NOMO-1 treated with dmso at 0.1 percent for 144 hours (cell line): ENCODE measurements around the gene TNFRSF21.
"Not testable (repeated sequence)": the region's sequence is repeated elsewhere in the genome, so short reads cannot be mapped to it uniquely, and the experiment has no call there.

Source experiments
- DNase-seq: peaks from one replicate; lab custom pipeline; 2025; ENCODE audit not compliant: unreplicated experiment; lab: John Stamatoyannopoulos, UW

The TNFRSF21 gene

DNA sequence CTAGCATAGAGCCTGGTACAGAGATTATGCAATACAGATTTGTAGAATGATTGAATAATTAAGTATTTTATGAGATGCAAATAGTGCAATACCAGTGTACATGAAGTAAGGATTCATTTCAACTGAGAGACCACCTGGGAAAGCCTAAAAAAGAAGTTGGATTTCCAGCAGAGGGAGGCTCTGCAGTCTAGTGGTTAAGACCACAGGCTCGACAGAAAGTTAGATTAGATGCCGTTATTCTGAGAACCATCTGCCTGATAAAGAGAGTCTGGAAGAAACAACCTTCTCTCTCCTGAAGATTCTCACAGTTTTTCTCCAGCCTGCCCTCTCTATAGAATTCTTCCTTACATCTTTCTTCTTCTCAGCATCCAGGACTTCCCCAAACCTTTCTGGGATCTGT lies 13.6 kb upstream of the TNFRSF21 start:
- DNase-seq: no peak

DNA sequence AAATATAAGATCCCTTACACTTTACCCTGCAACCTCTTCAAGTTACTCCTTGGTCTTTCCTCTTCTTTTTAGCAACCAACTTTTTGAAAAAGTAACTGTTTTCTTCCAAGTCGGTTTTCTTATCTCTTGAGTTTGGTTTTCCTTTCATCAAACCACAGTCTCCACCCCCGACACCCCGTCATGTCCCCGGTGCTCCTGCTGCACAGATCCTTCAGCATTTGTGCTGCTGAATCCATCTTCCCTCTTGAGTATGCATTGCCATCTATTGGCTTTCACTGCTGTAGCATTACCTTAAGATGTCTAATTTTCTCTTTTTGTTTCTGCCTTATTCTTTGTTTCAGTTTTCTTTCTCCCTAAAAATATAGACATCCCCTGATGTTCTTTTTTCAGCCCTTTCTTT lies 11.9 kb upstream of the TNFRSF21 start:
- DNase-seq: no peak

DNA sequence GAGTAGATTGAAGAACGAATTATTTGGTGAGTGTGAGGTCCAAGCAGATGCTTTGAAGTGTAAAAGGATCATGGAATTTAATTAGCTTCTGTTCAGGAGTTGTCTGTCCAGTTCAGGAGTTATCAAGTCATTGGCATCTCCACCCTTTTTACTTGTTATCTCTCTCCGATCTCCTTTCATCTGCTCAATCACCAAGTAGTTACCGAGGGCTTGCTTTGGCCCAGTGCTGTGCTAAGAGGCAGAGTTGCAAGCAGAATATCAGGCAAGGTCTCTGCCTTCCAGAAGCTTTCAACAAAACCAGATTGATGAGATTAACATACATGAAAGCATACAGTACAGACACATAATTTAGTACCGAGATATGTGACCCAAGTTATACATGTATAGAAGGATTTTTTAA lies 10.2 kb upstream of the TNFRSF21 start:
- no peak for DNase-seq

DNA sequence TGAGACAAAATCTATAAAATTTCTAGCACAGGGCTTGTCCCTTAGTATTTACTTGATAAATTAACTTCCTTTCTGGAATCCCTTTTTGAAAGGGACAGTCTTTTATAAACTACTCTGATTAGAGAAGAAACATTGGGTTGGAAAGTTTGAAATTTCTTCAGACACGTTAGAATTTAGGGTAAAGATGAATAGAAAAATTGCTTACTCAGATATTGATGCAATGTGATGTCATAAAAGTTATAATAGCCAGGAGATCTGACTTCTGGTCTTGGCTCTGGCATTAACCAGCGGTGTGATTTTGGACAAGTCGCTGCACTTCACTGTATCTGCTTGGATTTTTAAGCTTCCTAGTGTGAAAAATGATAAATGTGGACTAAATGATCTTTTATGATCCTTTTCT lies 9.7 kb upstream of the TNFRSF21 start:
- DNase-seq: no peak

DNA sequence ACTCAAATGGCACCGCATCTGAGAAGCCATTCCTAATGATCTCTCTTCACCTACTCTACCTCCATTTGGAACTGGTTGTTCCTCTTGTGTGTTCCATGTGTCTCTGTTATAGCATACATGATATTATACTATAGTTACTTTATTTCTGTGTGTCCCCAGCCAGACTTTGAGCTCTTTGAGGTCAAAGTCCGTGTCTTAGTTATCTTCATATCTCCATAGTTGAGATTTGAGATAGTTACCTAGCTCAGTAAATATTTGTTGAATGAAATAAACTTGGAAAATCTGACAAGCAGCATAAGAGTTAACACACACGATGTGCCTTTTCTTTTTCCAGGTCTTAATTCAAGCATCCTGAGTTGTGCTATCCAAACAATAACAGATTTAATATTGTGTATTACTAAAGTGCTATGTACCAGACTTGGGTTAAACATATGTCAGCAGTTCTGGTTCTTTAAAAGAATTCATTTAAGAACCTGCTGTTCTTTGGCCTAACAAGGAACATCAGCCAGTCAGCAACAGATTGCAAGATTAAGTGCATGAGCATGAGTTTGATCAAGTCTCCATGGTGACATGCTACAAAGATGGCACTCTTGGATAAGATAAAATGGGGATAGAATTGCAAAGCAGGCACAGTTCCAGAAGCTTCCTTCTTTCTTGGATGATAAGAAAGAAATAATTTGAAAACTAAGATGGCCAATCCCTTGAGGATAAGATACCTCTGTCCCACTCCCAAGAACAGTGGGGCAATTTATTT lies 8.7 kb upstream of the TNFRSF21 start:
- no peak for DNase-seq

DNA sequence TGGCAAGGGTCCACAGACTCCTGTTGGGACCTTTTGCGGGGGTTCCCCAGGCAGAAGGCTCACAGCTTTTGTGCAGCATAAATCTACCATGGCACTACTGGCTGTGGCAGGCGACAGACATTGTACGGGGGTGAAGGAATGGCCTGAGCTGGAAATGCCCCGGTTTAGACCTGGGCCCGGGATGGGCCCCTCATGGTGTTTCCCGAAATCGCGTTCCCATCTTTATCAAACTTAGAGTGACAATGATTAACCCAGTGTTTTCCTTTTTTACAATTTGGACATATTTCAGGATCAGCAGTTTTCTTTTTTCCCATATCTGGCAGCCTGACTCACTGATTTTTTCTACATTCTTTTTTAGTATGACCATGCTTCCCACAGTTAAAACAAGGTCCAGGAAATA lies 5.5 kb upstream of the TNFRSF21 start:
- not testable (repeated sequence) for DNase-seq

DNA sequence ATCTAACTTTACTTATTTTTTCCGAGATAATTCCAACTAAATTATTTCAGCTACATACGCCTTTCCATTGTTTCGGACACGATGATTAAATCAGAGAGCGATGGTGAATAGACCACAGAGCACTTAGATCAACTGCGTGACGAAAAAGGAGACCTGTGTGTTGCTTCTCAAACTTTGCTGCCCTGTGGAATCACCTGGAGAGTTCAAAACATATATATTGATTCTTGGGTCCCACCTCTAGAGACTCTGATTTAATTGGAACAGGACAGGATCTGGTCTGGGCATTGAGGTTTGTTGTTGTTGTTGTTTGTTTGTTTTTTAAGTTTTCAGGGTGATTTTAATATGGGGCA lies 401 bp upstream of the TNFRSF21 start:
- no peak for DNase-seq

DNA sequence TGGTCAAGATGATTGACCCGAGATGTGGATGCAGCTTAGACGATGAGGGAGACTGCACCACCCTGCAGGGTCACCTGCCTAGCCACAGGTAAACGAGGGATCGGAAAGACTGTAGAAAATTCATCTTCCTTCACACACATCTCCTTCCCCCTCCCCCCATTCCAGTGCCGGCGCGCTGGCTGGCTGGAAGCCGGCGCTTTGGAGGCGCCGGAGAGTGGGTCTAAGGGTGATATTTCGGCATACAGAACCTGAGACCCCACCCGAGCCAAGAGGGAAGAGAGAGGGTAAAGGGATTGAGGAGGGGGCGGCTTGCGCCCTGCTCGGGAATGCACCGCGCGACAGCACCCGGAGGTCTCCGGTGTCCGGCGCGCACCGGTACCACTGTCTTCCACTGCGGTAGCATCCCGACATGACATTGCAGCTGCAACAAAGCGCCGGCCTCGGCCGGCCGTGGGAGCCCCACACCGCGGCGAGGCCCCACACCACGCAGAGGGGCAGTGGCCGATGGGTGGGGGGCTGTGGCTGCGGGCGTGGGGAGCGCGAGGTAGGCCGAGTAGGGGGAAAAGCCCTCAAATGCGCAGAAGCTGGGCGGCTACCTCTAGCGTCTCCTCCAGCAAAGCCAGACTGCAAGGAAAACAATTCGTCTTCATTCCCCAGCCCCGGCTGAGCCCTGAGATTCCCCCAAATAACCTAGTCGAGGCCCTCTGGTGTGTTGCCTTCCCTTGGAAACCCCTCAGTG lies 984 bp downstream of the TNFRSF21 start:
- DNase-seq: no peak

DNA sequence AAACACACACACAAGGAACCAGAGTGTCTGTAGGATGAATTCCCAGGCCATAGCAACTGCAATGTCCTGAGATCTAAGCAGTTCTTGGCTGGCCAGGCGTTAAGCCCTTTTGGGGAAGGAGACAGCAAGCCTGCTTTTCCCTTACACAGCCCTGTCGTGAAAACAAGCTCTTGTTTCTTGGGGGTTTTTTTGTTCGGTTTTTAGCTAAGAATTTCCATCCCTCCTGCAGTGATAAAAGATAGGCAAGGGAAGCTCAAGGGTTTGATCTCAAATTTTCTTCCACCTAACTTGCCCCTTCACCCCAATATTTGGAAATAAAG lies 1.5 kb downstream of the TNFRSF21 start:
- no peak for DNase-seq

DNA sequence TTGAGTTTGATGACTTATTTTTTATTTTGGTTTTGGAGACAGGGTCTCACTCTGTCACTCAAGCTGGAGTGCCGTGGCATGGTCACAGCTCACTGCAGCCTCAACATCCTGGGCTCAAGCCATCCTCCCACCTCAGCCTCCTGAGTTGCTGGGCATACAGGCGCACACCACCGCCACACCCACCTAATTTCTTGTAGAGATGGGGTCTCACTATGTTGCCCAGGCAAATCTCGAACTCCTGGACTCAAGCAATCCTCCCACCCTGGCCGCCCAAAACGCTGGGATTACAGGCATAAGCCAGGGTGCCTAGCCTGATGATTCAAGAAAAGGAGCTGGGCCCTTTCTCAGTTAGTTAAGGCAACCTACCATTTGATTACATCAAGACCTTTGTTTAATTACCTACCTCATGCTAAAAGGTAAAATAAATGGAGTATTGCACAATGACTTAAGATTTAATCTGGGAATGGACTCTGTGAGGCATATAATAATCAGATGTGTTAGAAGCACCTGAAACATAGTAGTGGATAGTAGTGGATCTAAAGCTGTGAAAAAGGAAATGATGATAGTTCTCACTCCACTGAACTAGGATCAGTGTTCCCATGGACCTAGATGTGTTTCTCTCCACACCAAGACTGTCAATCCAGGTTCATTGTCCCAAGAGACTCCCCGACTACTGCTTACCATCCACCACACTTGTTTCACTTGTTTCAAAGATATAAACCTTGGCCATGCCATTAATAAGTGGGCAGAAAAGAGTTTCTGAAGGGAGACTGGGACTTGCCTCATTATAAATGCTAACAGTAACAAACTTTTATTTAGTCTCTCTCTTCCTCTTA lies 2.1 kb downstream of the TNFRSF21 start:
- no peak for DNase-seq

DNA sequence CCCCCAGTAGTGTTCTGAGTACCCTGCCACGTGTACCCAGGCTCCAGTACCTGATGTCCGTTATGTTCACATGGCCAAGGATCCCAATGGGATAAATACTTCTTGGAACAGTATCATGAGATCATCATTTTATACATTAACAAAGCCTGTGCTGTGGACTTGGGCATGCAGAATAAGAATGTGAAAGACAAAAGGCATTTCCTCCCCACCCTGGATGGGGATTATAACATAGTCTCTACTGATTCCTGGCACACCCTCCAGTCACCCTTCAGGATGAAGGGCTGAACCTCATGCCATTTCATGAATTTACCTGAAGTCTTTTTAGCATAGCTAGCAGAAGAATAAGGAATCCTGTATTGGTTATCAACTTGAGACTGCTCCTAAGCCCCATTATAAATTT lies 2.8 kb downstream of the TNFRSF21 start:
- no peak for DNase-seq

DNA sequence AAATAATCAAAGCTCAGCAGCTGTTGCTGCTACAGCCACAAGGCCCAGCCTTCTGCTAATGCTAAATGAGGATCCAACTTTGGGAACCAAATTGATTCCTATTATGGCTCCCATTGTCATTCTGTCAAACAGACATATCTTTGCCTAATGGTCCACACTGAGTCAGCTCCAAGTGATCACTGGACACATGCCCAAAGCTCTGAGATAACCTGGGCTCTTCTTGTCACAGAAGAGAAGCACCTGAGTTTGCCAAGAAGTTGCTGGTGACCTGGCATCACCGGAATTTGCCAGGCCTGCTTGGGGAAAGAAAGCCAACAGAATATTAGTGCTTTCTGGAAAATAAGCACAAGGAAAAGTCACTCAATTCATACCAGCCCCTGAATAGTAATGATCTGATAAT lies 5.8 kb downstream of the TNFRSF21 start:
- DNase-seq: no peak

DNA sequence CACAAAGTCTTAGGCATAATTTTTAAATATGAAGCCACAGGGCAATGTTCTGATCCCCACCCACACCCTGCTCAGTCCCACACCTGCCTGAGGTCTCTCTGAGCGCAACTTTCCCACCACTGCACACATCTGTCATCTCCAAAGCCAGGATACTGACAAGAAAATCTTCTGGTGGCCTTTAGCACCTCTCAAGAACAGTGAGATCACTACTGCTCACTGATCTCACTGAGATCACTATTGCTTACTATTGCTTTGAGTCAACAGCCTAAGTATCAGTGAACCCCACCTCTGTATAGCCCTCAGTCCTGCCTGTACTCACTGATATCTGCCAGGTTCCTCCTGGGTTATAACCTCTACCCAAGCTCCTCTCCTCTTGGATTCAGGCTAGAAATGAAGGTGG lies 6.4 kb downstream of the TNFRSF21 start:
- no peak for DNase-seq

DNA sequence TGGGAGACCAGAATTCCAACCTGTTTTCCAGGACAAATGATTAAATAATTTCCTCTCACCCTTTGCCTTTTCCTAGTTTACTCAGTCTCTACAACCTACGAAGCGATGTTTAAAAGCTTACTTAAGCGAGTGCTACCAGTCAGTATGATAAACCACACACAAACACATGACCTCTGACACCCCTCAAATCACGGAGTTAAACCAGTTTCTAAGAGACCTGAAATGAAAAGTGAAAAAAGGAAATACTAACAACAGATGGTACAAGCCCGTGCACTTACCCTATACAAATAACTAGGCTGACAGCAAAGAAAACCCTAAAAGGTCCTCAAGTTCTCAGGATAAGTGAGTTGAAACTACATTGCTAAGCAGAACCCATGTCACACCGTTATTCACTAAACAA lies 7.7 kb downstream of the TNFRSF21 start:
- no peak for DNase-seq

DNA sequence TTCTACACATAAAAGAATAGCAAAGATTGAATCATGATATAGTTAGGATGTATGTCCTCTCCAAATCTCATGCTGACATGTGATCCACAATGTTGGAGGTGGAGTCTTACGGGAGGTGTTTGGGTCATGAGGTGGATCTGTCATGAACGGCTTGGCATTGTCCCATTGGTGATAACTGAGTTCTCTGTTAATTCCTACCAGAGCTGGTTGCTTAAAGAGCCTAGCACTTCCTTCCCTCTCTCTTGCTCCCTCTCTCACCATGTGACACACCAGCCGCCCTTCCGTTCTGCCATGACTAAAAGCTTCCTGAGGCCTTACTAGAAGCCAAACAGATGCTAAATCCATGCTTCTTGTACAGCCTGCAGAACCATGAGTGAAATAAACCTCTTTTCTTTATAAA lies 8.3 kb downstream of the TNFRSF21 start:
- DNase-seq: no peak

DNA sequence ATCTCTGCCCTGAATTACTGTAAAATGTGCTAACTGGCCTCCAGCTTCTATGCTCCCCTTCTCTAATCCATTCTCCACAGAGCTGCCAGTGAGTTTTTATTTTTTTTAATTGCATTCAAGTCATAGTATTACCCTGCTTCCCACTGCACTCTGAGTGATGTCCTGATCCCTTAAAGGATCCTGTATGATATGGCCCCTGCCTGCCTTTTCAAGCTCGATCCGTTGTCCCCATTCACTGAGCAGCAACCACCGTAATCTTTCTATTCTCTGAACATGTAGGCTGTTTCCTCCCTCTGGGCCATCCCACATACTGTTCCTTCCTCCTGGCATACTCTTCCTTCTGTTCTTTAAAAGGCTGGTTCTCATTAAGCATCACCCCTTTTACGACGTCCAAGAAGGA lies 9.3 kb downstream of the TNFRSF21 start:
- no peak for DNase-seq

DNA sequence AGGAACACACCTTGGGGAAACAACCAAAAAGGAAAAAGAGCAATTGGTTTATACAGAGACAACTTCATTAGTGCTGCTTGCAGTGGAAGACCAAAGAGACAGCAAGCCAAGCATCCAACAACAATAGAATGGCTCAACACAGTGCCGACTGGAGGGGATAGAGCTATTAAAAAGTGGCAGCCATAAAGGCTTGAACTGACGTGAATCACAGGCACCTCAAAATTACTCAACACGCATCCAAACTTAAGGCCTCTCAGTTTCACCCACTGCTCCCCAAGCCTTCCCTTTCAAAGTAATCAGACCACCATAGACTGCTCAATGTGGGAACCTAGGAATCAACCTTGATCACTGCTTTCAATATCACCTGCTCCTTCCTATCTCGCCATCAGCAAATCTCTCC lies 9.7 kb downstream of the TNFRSF21 start:
- DNase-seq: no peak

DNA sequence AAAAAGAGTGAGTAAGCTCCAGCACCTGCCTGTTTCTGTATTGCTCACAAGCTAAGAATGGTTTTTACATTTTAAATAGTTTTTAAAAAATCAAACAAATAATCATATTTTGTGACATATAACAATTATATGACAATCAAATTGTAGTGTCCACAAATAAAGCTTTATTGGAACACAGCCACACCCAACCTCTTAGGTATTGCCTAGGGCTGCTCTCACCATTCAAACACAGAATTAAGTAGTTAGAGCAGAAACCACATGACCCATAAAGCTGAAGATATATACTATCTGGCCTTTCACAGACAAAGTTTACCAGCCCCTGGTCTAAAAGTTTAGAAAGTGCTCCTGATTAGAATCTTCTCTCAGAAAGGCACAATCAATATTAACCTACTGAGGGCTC lies 11.2 kb downstream of the TNFRSF21 start:
- DNase-seq: no peak

DNA sequence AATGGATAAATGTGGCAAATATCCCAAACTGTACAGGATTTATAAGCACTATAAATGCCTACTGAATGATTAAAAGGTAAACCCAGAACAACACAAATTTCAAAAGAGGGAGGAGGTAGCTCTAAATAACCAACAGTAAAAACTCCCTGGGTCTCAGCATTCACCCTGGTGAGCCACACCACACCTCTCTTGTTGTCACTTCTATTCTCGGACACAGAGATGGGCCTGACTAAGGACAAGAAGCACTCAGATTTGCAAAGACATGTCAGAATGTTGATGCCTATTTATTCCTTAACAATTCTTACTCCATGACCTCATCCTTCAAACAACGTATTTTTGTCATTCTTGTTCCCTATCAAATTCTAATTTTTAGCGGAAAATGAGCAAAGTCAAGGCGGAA lies 14.7 kb downstream of the TNFRSF21 start:
- no peak for DNase-seq

DNA sequence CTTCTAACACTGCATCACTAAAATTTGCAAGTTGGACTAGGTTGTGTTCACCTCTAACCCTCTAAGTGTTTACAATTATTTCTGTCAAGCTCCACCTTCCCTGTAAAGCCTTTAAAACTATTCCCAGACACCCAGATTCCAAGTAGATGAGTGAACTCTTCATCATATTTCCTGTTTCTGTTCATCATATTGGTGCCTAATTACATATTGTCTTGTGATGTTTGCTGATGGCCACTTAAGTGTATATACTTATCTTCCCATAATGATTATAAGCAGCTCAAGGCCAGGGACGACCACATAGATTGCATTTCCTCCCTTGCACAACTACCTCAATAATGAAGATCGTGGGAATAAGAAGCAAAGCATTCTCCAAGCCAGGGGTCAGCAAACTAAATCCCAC lies 16.8 kb downstream of the TNFRSF21 start:
- no peak for DNase-seq

DNA sequence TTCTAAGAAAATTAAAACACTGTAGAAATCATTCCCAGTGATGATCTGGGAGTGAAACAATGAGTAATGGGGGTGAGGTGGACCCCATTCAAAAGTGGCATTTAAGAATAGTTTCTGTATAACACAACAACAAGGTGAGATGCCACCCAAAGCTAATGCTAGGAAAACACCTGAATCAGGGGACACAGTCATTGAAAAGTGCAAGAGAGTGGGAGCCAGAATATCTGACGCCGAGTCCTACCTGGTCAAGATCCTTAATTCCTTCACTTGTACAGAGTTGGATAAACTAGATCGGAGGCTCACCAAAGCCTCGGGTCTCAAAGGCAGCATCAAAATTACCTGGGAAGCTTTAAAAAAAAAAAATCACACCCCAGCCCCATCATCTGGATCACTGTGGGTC lies 17.7 kb downstream of the TNFRSF21 start:
- DNase-seq: no peak

DNA sequence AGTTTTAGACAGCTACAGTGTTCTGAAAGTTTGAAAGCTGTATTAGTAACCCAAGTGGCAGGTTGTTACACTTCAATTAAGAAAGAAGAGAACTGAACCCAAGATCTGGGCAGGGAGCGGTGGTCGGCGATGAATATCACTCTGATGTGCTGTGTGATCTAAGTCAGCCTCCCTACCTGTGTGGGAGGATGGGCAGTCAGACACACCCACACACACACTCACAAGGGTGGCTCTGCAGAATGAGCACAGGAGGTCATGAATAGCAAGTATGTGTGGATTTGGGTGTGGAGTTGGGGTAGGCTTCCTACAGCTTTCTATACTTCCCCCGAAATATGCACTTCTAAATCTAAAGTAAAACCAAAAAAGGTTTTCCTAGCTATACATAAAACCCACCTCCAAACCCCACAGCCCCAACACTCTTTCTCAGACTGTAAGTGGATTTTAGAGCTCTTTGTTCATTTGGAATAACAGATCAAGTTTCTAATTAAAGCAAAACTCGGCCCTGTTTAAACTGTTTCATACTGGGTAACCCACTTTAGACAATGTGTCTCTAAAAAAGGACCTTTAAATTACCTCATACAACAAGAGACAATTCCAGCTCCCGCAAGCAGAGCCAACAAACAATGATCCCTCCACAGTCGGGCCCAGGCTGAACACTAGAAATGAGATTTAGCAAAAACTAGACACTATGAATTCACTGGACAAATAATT lies 19.4 kb downstream of the TNFRSF21 start:
- DNase-seq: no peak
